Central memory CD4-positive, alpha-beta T cell (primary cell): Measurements from ENCODE around the gene SNX8.
A peak's percentile ranks its signal among the peaks of the same experiment; 100 is the strongest.

Experiments
- DNase-seq: peaks from one replicate; pipeline ENCODE4 v3.0.0; 2022

SNX8 gene

GRCh38 chr7:2242541-2243429, 71.5 kb downstream of the SNX8 start:
- DNase-seq, result peak; percentile 9

- DNase-seq, result peak; percentile 44
Observed at GRCh38 chr7:2241580-2242540, 72.4 kb downstream of the SNX8 start, which contains the start of the genes MRM2 and NUDT1. MRM2 (minus strand) TSS chr7:2242205; CDS start chr7:2242169, 36 bp downstream. NUDT1 (plus strand) TSS chr7:2242226; CDS start chr7:2244575, 2,349 bp downstream.

- DNase-seq, result no peak
Observed at GRCh38 chr7:2239242-2239641, 75.0 kb downstream of the SNX8 start.

- no peak for DNase-seq
Observed at GRCh38 chr7:2237109-2237602, 77.1 kb downstream of the SNX8 start.

- DNase-seq, result no peak
Observed at GRCh38 chr7:2233926-2234325, 80.3 kb downstream of the SNX8 start.

- DNase-seq, result peak; percentile 83
Observed at GRCh38 chr7:2232766-2233520, 81.3 kb downstream of the SNX8 start, which contains the start of gene MAD1L1. MAD1L1 (minus strand) TSS chr7:2232945; CDS start chr7:2230133, 2,812 bp downstream.

GRCh38 chr7:2231992-2232765, 82.1 kb downstream of the SNX8 start:
- peak; percentile 20 for DNase-seq

- DNase-seq, result no peak
Observed at GRCh38 chr7:2230882-2231281, 83.4 kb downstream of the SNX8 start.

GRCh38 chr7:2230226-2230625, 84.0 kb downstream of the SNX8 start:
- no peak for DNase-seq

- no peak for DNase-seq
Observed at GRCh38 chr7:2229467-2229866, 84.8 kb downstream of the SNX8 start.

GRCh38 chr7:2228921-2229320, 85.3 kb downstream of the SNX8 start:
- no peak for DNase-seq

- DNase-seq, result no peak
Observed at GRCh38 chr7:2227699-2228098, 86.5 kb downstream of the SNX8 start.

- DNase-seq, result no peak
Observed at GRCh38 chr7:2225830-2226229, 88.4 kb downstream of the SNX8 start.

GRCh38 chr7:2225336-2225735, 88.9 kb downstream of the SNX8 start:
- no peak for DNase-seq

GRCh38 chr7:2224934-2225333, 89.3 kb downstream of the SNX8 start:
- DNase-seq, result no peak

- no peak for DNase-seq
Observed at GRCh38 chr7:2224491-2224928, 89.7 kb downstream of the SNX8 start.

- DNase-seq, result no peak
Observed at GRCh38 chr7:2223321-2223720, 90.9 kb downstream of the SNX8 start.

- DNase-seq, result no peak
Observed at GRCh38 chr7:2222516-2222915, 91.7 kb downstream of the SNX8 start.

- no peak for DNase-seq
Observed at GRCh38 chr7:2220954-2221353, 93.3 kb downstream of the SNX8 start.

GRCh38 chr7:2220506-2220905, 93.7 kb downstream of the SNX8 start:
- no peak for DNase-seq

GRCh38 chr7:2220030-2220429, 94.2 kb downstream of the SNX8 start:
- DNase-seq, result no peak
